Fibroblast of lung (primary cell): Measurements from ENCODE around the gene CYTH4. TPM values are rescaled to one million over a fixed set of nuclear protein-coding genes. Genes with fewer than 3 reads are reported as not detected.

Experiments used
- DNase-seq, 2 donors: peaks; one replicate each; pipeline versions ENCODE4 v3.0.0 to v3.0.0-alpha.2; 2010; ENCODE audit warnings: low read depth in 2 of 2
- H2AFZ ChIP-seq: 2 replicates; pipeline ENCODE4 v1.5.1; 2012; ENCODE audit warnings: low read length, control low read depth, inconsistent platforms
- H3K27ac ChIP-seq: 2 replicates; pipeline ENCODE4 v1.5.1; 2011; ENCODE audit warnings: low read length, control low read depth; ENCODE audit not compliant: insufficient read depth
- H3K27me3 ChIP-seq: 2 replicates; pipeline ENCODE4 v1.5.1; 2011; ENCODE audit warnings: mild to moderate bottlenecking, low read length; ENCODE audit not compliant: control insufficient read depth, insufficient read depth
- H3K36me3 ChIP-seq: 2 replicates; pipeline ENCODE4 v1.5.1; 2011; ENCODE audit warnings: low read length; ENCODE audit not compliant: control insufficient read depth, insufficient read depth
- H3K4me1 ChIP-seq: 2 replicates; pipeline ENCODE4 v1.5.1; 2011; ENCODE audit warnings: low read length; ENCODE audit not compliant: control insufficient read depth, insufficient read depth; ENCODE audit errors: extremely low read depth
- H3K4me2 ChIP-seq: 2 replicates; pipeline ENCODE4 v1.5.1; 2011; ENCODE audit warnings: low read length, control low read depth; ENCODE audit not compliant: insufficient read depth; ENCODE audit errors: extremely low read depth
- H3K4me3 ChIP-seq, 4 experiments: fragments of 200-600 bp in 1 of 4; sonication (generic) in 1 of 4; replicated peaks in 1 of 4; 2 replicates each; pipeline ENCODE4 v1.5.1; 2011 to 2016; ENCODE audit warnings: low read length in 4 of 4, low read depth in 3 of 4, mild to moderate bottlenecking in 3 of 4, control low read depth in 2 of 4, inconsistent platforms in 1 of 4, mixed read lengths in 1 of 4; ENCODE audit not compliant: insufficient read depth in 1 of 4; ENCODE audit errors: control extremely low read depth in 1 of 4
- H3K79me2 ChIP-seq: 2 replicates; pipeline ENCODE4 v1.5.1; 2012; ENCODE audit warnings: mild to moderate bottlenecking, low read length, inconsistent platforms; ENCODE audit not compliant: control insufficient read depth, insufficient read depth
- H3K9ac ChIP-seq: 2 replicates; pipeline ENCODE4 v1.5.1; 2011; ENCODE audit warnings: mild to moderate bottlenecking, low read length, control low read depth; ENCODE audit not compliant: insufficient read depth
- H3K9me3 ChIP-seq: 2 replicates; pipeline ENCODE4 v1.5.1; 2012; ENCODE audit warnings: low read depth, low read length; ENCODE audit not compliant: control insufficient read depth, insufficient read depth
- H4K20me1 ChIP-seq: 2 replicates; pipeline ENCODE4 v1.5.1; 2011; ENCODE audit warnings: low read length; ENCODE audit not compliant: control insufficient read depth, insufficient read depth; ENCODE audit errors: extremely low read depth
- EZH2 ChIP-seq: IDR thresholded peaks from 2 replicates; pipeline ENCODE4 v1.5.1; 2012; ENCODE audit warnings: low read length, control low read depth, mild to moderate bottlenecking; ENCODE audit errors: missing control alignments
- polyA plus RNA-seq, 2 donors: library from polyadenylated mRNA; depleted of rRNA in 1 of 2; stranded (reverse) in 1 of 2; unstranded in 1 of 2; fragments of >200 nt; gene quantifications; 2 replicates each; pipeline ENCODE4 v1.2.1, GENCODE V29; 2011 to 2012; ENCODE audit warnings: missing spikeins in 1 of 2
- total RNA-seq: library from RNA; depleted of rRNA; stranded (reverse); fragments of >200 nt; gene quantifications from 2 replicates; pipeline ENCODE4 v1.2.1, GENCODE V29; 2014
- TF ChIP-seq, protein P1 (sequence below), 2 donors: IDR thresholded peaks in 1 of 2; conservative IDR thresholded peaks in 1 of 2; 1 replicate in 1 of 2; 2 replicates in 1 of 2; pipeline ENCODE4 v1.5.1; 2011 to 2012; ENCODE audit warnings: low read length in 2 of 2, control low read depth in 1 of 2, inconsistent platforms in 1 of 2, low read depth in 1 of 2, mild to moderate bottlenecking in 1 of 2

Gene CYTH4
- total and polyA plus RNA-seq, 2 donors (not counting 1 experiment from before 2014, with no cell fraction given), result under 0.01 TPM; not detected in 1

DNA sequence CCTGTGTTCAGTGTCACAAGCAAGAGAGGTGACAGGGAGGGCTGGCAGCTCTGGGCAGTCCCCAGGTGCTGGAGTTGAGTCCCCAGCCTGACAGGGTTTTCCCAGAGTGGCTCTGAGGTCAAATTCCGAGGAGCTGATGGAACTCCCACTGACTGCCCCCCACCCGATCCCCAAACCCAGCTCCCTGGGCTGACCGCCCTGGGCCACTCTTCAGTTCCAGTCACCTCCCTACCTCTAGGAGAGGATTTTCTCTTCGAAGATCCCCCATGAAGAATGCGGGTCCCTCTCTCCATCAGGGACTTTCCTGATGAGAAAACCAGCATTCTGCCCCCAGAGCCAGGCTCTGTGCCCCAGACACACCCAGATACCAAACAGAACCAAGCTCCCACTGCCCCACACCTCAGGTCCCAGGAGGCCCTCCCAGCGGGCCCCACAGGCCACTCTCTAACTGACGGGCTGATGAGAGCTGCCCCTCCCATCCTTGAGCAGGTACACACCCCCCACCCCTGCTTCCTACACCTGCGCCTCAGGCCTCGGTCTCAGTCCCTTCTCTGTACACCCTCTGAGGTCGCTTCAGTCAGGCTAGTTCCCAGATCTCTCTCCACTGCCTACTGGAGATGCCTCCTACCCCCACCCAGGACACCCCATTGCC, 26.1 kb upstream of the CYTH4 start:
- Histone ChIP-seq H4K20me1 (no peaks in the 10 kb centered on the region), H3K27ac (no peak overlapping the region), H3K4me3 (no peak overlapping the region), H3K4me2 (no peak overlapping the region), H3K9me3 (no peaks in the 10 kb centered on the region), H2AFZ (no peak overlapping the region), H3K27me3 (peaks cover 18% of the 10 kb centered on the region), H3K79me2 (no peaks in the 10 kb centered on the region), H3K9ac (no peak overlapping the region), H3K36me3 (no peaks in the 10 kb centered on the region), H3K4me1 (no peaks in the 10 kb centered on the region)
- no peak for DNase-seq
- TF ChIP-seq, protein P1, sequence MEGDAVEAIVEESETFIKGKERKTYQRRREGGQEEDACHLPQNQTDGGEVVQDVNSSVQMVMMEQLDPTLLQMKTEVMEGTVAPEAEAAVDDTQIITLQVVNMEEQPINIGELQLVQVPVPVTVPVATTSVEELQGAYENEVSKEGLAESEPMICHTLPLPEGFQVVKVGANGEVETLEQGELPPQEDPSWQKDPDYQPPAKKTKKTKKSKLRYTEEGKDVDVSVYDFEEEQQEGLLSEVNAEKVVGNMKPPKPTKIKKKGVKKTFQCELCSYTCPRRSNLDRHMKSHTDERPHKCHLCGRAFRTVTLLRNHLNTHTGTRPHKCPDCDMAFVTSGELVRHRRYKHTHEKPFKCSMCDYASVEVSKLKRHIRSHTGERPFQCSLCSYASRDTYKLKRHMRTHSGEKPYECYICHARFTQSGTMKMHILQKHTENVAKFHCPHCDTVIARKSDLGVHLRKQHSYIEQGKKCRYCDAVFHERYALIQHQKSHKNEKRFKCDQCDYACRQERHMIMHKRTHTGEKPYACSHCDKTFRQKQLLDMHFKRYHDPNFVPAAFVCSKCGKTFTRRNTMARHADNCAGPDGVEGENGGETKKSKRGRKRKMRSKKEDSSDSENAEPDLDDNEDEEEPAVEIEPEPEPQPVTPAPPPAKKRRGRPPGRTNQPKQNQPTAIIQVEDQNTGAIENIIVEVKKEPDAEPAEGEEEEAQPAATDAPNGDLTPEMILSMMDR (conservative IDR thresholded peaks at IDR 0.05 in 1 of 2, IDR thresholded peaks at IDR 0.05 in 1 of 2; ENCODE audit: low read depth in 1 of 2, low read length in 2 of 2), result no peak
- no peak for TF ChIP-seq EZH2

DNA sequence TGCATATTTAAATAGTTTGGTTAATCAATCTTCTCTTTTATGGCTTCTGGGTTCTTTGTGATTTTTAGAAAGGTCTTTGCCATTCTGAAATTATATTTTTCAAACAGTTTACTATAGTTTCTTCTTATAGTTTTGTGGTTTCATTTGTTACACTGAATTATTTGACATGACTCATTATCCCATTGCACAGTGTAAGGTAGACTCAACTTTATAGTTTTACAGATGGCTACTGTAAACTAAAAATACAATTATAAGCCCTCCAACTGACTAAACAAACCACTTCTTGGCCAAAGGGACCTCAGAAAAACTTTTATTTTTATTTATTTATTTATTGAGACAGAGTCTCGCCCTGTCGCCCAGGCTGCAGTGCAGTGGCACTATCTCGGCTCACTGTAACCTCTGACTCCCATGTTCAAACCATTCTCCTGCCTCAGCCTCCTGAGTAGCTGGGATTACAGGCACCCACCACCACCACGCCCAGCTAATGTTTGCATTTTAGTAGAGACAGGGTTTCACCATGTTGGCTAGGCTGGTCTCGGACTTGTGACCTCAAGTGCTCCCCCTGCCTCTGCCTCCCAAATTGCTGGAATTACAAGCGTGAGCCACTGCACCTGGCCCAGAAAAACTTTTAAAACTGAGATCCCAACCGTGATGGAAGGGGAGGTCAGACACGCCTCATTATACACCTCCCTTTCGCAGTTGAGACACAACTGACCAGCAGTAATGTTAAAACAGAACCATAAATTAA, 24.1 kb upstream of the CYTH4 start:
- Histone ChIP-seq H2AFZ (no peak overlapping the region), H4K20me1 (no peaks in the 10 kb centered on the region), H3K79me2 (no peaks in the 10 kb centered on the region), H3K4me3 (no peak overlapping the region), H3K9me3 (no peaks in the 10 kb centered on the region), H3K27me3 (peaks cover 26% of the 10 kb centered on the region), H3K9ac (no peak overlapping the region), H3K27ac (no peak overlapping the region), H3K4me1 (no peaks in the 10 kb centered on the region), H3K4me2 (no peak overlapping the region), H3K36me3 (no peaks in the 10 kb centered on the region)
- DNase-seq, result no peak
- TF ChIP-seq, protein P1 (conservative IDR thresholded peaks at IDR 0.05 in 1 of 2, IDR thresholded peaks at IDR 0.05 in 1 of 2; ENCODE audit: low read depth in 1 of 2, low read length in 2 of 2), result no peak
- no peak for TF ChIP-seq EZH2

DNA sequence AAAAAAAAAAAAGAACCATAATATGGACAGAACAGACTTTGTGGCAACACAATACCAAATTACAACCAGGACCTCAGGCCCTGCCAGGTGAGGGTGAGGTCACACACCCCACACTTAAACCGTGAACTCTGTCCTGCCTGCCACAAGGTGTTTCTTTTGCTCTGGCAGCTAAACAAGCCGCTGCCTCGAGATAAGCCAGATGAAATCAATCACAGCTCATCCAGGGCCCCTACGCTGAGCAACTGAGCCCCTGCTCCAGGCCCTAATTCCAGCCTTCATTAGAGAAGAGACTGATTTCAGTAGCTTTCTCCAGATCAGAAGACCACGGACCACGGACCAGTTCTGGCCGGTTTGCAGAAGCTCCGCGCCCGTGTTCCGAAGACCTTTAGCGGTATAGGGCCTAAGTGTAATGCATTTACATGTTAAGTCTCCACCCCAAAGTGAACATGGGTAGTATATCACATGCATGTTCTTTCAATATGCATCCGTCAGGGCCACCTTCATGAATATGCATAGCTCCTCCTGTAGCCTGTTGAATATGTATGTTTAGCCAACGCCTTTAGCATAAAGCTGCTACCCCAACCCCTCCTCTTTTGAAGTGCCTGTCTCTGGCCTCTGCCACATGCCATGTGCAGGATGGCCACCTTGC, 23.4 kb upstream of the CYTH4 start:
- H3K4me1 ChIP-seq, result no peaks in the 10 kb centered on the region
- H3K27ac ChIP-seq, result no peak overlapping the region
- DNase-seq, result no peak
- peak overlapping the region; percentile 59 for H3K4me2 ChIP-seq
- H3K79me2 ChIP-seq, result no peaks in the 10 kb centered on the region
- H3K27me3 ChIP-seq, result peaks cover 26% of the 10 kb centered on the region
- H4K20me1 ChIP-seq, result no peaks in the 10 kb centered on the region
- no peaks in the 10 kb centered on the region for H3K36me3 ChIP-seq
- H3K4me3 ChIP-seq, result no peak overlapping the region
- TF ChIP-seq, protein P1 (conservative IDR thresholded peaks at IDR 0.05 in 1 of 2, IDR thresholded peaks at IDR 0.05 in 1 of 2; ENCODE audit: low read depth in 1 of 2, low read length in 2 of 2), result no peak
- TF ChIP-seq EZH2, result no peak
- H3K9ac ChIP-seq, result no peak overlapping the region
- H3K9me3 ChIP-seq, result no peaks in the 10 kb centered on the region
- no peak overlapping the region for H2AFZ ChIP-seq
